Endothelial cell (in vitro differentiated cells): ENCODE results near the gene SCN1B. TPM values are rescaled to one million over a fixed set of nuclear protein-coding genes. Genes with fewer than 3 reads are reported as not detected.

ENCODE experiments used
- DNase-seq: peaks from one replicate; pipeline ENCODE4 v3.0.0; 2021; ENCODE audit warnings: low spot score
- H3K27ac Mint-ChIP-seq: one replicate; pipeline ENCODE4 v1.8.0; 2021; ENCODE audit warnings: mixed read lengths, inconsistent platforms; ENCODE audit not compliant: unreplicated experiment
- H3K27me3 Mint-ChIP-seq: one replicate; pipeline ENCODE4 v1.8.0; 2021; ENCODE audit warnings: mild to moderate bottlenecking, moderate library complexity, mixed read lengths, inconsistent platforms; ENCODE audit not compliant: unreplicated experiment
- H3K36me3 Mint-ChIP-seq: one replicate; pipeline ENCODE4 v1.8.0; 2021; ENCODE audit warnings: mild to moderate bottlenecking, low read depth, mixed read lengths, inconsistent platforms; ENCODE audit not compliant: unreplicated experiment
- H3K4me1 Mint-ChIP-seq: one replicate; pipeline ENCODE4 v1.8.0; 2021; ENCODE audit warnings: mild to moderate bottlenecking, mixed read lengths, inconsistent platforms; ENCODE audit not compliant: unreplicated experiment
- H3K4me3 Mint-ChIP-seq: one replicate; pipeline ENCODE4 v1.8.0; 2021; ENCODE audit warnings: mild to moderate bottlenecking, mixed read lengths, inconsistent platforms; ENCODE audit not compliant: unreplicated experiment
- H3K9me3 Mint-ChIP-seq: one replicate; pipeline ENCODE4 v1.8.0; 2021; ENCODE audit warnings: mixed read lengths, inconsistent platforms; ENCODE audit not compliant: unreplicated experiment
- total RNA-seq: library from RNA; stranded (reverse); fragmentation: NEBNext Ultra II Directional; extraction: Animal tissue kit (Norgen Biotek cat#: 25700); gene quantifications from one replicate; pipeline ENCODE4 v1.2.1, GENCODE V29; 2021; ENCODE audit not compliant: unreplicated experiment
- TF ChIP-seq, protein P1 (sequence below): fragments of 200-600 bp; sonication (generic); IDR thresholded peaks from one replicate; pipeline ENCODE4 v1.5.0; 2021; ENCODE audit warnings: antibody characterized with exemption; ENCODE audit not compliant: unreplicated experiment

Gene SCN1B
- total RNA-seq, 1 donor from 2014 or later: 0.62 TPM

DNA sequence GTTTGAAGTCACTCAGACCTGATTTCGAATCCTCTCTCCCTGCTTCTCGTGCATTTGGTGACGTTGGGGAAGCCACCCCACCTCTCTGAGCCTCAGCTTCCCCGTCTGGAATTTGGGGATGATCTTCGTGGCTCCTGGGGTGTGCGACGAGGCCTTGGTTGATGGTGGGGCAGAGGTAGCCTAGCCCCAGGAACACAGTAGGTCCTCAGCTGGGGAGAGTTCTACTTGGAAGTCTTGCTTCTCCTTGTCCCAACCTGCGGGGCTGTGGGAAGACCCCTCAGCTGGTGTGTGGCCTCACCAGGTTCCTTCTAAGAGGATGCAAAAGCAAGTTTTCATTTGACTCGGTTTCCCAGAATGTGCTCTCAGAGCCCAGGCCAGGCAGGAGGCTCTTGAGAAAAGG is 24.4 kb downstream of the SCN1B start:
- H3K4me1 Mint-ChIP-seq: peaks cover 3% of the 10 kb centered on the region
- TF ChIP-seq, protein P1, sequence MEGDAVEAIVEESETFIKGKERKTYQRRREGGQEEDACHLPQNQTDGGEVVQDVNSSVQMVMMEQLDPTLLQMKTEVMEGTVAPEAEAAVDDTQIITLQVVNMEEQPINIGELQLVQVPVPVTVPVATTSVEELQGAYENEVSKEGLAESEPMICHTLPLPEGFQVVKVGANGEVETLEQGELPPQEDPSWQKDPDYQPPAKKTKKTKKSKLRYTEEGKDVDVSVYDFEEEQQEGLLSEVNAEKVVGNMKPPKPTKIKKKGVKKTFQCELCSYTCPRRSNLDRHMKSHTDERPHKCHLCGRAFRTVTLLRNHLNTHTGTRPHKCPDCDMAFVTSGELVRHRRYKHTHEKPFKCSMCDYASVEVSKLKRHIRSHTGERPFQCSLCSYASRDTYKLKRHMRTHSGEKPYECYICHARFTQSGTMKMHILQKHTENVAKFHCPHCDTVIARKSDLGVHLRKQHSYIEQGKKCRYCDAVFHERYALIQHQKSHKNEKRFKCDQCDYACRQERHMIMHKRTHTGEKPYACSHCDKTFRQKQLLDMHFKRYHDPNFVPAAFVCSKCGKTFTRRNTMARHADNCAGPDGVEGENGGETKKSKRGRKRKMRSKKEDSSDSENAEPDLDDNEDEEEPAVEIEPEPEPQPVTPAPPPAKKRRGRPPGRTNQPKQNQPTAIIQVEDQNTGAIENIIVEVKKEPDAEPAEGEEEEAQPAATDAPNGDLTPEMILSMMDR: no peak
- H3K4me3 Mint-ChIP-seq: no peak overlapping the region
- H3K27ac Mint-ChIP-seq: no peak overlapping the region
- H3K9me3 Mint-ChIP-seq: no peaks in the 10 kb centered on the region
- DNase-seq: no peak
- H3K27me3 Mint-ChIP-seq: peaks cover 3% of the 10 kb centered on the region
- H3K36me3 Mint-ChIP-seq: no peaks in the 10 kb centered on the region

DNA sequence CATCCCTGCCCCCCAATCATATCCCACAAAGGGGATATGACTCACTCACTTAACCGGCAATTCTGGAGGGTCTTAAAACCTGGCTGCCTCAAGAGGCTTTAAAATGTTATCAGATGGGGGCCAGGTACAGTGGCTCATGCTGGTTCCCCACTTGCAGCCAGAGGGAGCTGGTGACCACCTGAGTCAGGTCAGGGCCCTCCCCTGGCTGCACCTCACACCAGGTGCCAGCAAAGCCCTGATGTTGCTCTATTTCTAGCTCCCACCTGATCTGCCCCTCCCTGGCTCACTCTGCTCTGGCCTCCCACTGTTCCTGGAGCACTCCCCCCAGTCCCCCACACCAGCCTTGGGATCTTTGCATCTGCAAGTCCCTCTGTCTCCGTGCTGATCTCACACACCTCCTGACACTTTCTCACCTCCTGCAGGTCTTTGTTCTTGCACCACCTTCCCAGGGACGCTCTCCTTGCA is 25.5 kb downstream of the SCN1B start:
- peaks cover 3% of the 10 kb centered on the region for H3K27me3 Mint-ChIP-seq
- peaks cover 3% of the 10 kb centered on the region for H3K4me1 Mint-ChIP-seq
- no peak overlapping the region for H3K4me3 Mint-ChIP-seq
- no peaks in the 10 kb centered on the region for H3K9me3 Mint-ChIP-seq
- no peak for DNase-seq
- H3K36me3 Mint-ChIP-seq: no peaks in the 10 kb centered on the region
- no peak overlapping the region for H3K27ac Mint-ChIP-seq
- TF ChIP-seq, protein P1: no peak

DNA sequence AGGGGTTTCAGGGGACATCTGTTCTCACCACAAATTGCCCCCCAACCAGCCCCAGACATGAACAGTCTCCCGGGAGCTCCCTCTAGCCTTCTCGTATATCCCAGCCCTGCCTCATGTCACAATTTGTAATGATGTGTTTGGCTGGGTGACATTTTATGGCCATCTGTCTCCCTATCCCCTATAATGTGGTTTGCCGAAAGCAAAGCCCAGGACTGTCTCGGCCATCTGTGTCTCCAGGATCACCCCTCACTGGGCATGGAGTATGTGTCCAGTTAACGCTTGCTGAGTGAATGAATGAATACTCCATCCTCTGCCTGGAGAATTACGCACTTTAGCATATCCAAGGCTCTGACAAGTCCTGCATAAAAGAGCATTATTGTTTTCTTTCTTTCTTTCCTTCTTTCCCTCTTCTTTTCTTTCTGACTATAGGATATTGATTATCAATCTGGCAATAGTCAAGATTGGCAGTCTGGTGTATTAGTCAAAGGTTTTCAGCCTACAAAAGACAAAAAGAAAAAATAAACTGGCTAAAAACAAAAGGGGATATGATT is 26.3 kb downstream of the SCN1B start:
- peaks cover 3% of the 10 kb centered on the region for H3K4me1 Mint-ChIP-seq
- H3K9me3 Mint-ChIP-seq: no peaks in the 10 kb centered on the region
- peaks cover 3% of the 10 kb centered on the region for H3K27me3 Mint-ChIP-seq
- H3K4me3 Mint-ChIP-seq: no peak overlapping the region
- no peak for DNase-seq
- H3K27ac Mint-ChIP-seq: no peak overlapping the region
- H3K36me3 Mint-ChIP-seq: no peaks in the 10 kb centered on the region
- TF ChIP-seq, protein P1: no peak

DNA sequence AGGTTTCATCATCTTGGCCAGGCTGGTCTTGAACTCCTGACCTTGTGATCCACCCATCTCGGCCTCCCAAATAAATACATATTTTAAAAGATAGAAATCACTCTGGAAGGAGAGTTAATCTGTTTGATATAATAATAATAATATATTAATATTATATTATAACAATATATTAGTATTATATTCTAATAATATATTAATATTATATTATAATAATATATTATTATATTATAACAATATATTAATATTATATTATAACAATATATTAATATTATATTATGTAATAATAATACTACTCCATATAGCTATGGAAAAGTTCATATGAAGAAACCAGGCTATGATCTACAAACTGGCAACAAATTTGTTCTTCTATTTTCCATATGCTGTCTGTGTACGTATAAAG is 28.1 kb downstream of the SCN1B start:
- no peak for DNase-seq
- H3K27ac Mint-ChIP-seq: no peak overlapping the region
- no peak overlapping the region for H3K4me3 Mint-ChIP-seq
- no peaks in the 10 kb centered on the region for H3K9me3 Mint-ChIP-seq
- TF ChIP-seq, protein P1: no peak
- H3K27me3 Mint-ChIP-seq: peaks cover 3% of the 10 kb centered on the region
- no peaks in the 10 kb centered on the region for H3K36me3 Mint-ChIP-seq
- peaks cover 3% of the 10 kb centered on the region for H3K4me1 Mint-ChIP-seq

DNA sequence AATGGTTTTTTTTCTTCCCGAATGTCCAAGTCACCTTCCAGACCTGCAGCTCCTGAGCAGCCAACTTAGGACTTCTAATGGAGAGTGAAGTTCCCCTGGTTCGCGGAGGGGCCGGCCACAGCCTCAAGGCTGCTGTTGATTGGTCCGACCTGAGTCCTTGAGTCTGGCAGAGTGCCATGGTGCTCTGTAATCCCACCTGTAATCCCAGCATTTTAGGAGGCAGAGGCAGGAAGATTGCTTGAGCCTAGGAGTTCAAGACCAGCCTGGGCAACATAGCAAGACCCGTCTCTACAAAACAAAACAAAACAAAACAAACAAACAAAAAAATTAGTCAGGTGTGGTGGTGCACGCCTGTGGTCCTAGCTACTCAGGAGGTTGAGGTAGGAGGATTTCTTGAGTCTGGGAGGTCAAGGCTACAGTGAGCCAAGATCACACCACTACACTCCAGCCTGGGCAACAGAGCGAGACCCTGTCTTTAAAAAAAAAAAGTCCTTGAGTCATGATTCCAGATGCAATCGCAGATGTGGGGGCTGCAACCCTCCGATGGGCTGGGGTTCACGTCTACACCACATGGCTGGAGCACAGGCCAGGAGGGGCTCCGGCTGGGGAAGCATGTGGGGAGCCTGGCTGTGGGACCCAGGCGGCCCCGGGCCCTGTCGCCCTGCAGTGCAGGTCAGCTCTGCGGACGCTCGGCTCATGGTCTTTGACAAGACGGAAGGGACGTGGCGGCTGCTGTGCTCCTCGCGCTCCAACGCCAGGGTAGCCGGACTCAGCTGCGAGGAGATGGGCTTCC is 28.9 kb downstream of the SCN1B start:
- Mint-ChIP-seq H3K9me3 (no peaks in the 10 kb centered on the region), H3K27ac (no peak overlapping the region), H3K4me1 (peaks cover 3% of the 10 kb centered on the region), H3K4me3 (no peak overlapping the region), H3K36me3 (no peaks in the 10 kb centered on the region), H3K27me3 (peaks cover 1% of the 10 kb centered on the region)
- TF ChIP-seq, protein P1: no peak
- DNase-seq: no peak
